CD14-positive monocyte (primary cell): ENCODE results near the gene ANKRD23. TPM values are rescaled to one million over a fixed set of nuclear protein-coding genes. Genes with fewer than 3 reads are reported as not detected.

Source experiments
- DNase-seq, 3 donors: peaks; one replicate each; pipeline ENCODE4 v3.0.0-alpha.2; 2011 to 2022
- H2AFZ ChIP-seq: 2 replicates; pipeline ENCODE4 v1.6.0; 2012; ENCODE audit warnings: mild to moderate bottlenecking, low read depth, low read length, inconsistent platforms; ENCODE audit not compliant: insufficient read depth, poor library complexity, severe bottlenecking
- H3K27ac ChIP-seq, 2 donors: 1 replicate in 1 of 2; 2 replicates in 1 of 2; pipeline ENCODE4 v1.5.1; 2012 to 2013; ENCODE audit warnings: low read length in 2 of 2, control low read depth in 1 of 2, inconsistent platforms in 1 of 2, low read depth in 1 of 2, mild to moderate bottlenecking in 1 of 2
- H3K27me3 ChIP-seq, 2 donors: one replicate each; pipeline versions ENCODE4 v1.6.0 to v1.6.1; 2011 to 2013; ENCODE audit warnings: low read length in 2 of 2; ENCODE audit not compliant: control insufficient read depth in 2 of 2, insufficient read depth in 2 of 2
- H3K36me3 ChIP-seq, 2 donors: replicated peaks in 1 of 2; 1 replicate in 1 of 2; 2 replicates in 1 of 2; pipeline versions ENCODE4 v1.5.1 to v1.6.1; 2012 to 2013; ENCODE audit warnings: low read length in 2 of 2, control low read depth in 1 of 2, inconsistent platforms in 1 of 2, mild to moderate bottlenecking in 1 of 2; ENCODE audit not compliant: insufficient read depth in 2 of 2, control insufficient read depth in 1 of 2
- H3K4me1 ChIP-seq, 2 donors: 1 replicate in 1 of 2; 2 replicates in 1 of 2; pipeline versions ENCODE4 v1.5.1 to v1.6.1; 2012 to 2013; ENCODE audit warnings: low read length in 2 of 2, control low read depth in 1 of 2, inconsistent platforms in 1 of 2, mild to moderate bottlenecking in 1 of 2, moderate library complexity in 1 of 2; ENCODE audit not compliant: insufficient read depth in 2 of 2, control insufficient read depth in 1 of 2
- H3K4me2 ChIP-seq: replicated peaks from 2 replicates; pipeline ENCODE3; 2012; ENCODE audit warnings: low read length, moderate library complexity, mild to moderate bottlenecking; ENCODE audit not compliant: poor library complexity, severe bottlenecking; ENCODE audit errors: extremely low read depth
- H3K4me3 ChIP-seq, 3 experiments: fragments of 200-600 bp in 1 of 3; sonication (generic) in 1 of 3; replicated peaks in 1 of 3; 1 replicate in 2 of 3; 2 replicates in 1 of 3; pipeline ENCODE4 v1.5.1; 2011 to 2013; ENCODE audit warnings: low read length in 3 of 3, mild to moderate bottlenecking in 3 of 3, control low read depth in 2 of 3, low read depth in 2 of 3, inconsistent platforms in 1 of 3, moderate library complexity in 1 of 3
- H3K79me2 ChIP-seq: 2 replicates; pipeline ENCODE4 v1.6.0; 2012; ENCODE audit warnings: mild to moderate bottlenecking, control low read depth, inconsistent platforms, low read length, moderate library complexity; ENCODE audit not compliant: insufficient read depth
- H3K9ac ChIP-seq: 2 replicates; pipeline ENCODE4 v1.6.0; 2017; ENCODE audit warnings: low read length, mild to moderate bottlenecking; ENCODE audit not compliant: insufficient read depth, poor library complexity, severe bottlenecking
- H3K9me3 ChIP-seq, 2 donors: replicated peaks in 1 of 2; 1 replicate in 1 of 2; 2 replicates in 1 of 2; pipeline versions ENCODE4 v1.5.1 to v1.6.1; 2012 to 2013; ENCODE audit warnings: low read length in 2 of 2, control low read depth in 1 of 2; ENCODE audit not compliant: control insufficient read depth in 1 of 2, insufficient read depth in 1 of 2
- H4K20me1 ChIP-seq: 2 replicates; pipeline ENCODE4 v1.6.0; 2012; ENCODE audit warnings: mild to moderate bottlenecking, low read length, control low read depth, moderate library complexity; ENCODE audit not compliant: insufficient read depth
- H3K27ac Mint-ChIP-seq, 7 donors: one replicate each; pipeline ENCODE4 v1.8.0; 2020; ENCODE audit warnings: mild to moderate bottlenecking in 7 of 7, mixed read lengths in 7 of 7, moderate library complexity in 6 of 7, inconsistent platforms in 2 of 7
- H3K27me3 Mint-ChIP-seq, 3 donors: one replicate each; pipeline ENCODE4 v1.8.0; 2021 to 2022; ENCODE audit warnings: low read depth in 3 of 3, mild to moderate bottlenecking in 3 of 3, mixed read lengths in 3 of 3, moderate library complexity in 3 of 3, inconsistent platforms in 1 of 3
- H3K36me3 Mint-ChIP-seq, 2 donors: one replicate each; pipeline ENCODE4 v1.8.0; 2020; ENCODE audit warnings: mixed read lengths in 2 of 2, inconsistent platforms in 1 of 2, mild to moderate bottlenecking in 1 of 2
- H3K4me1 Mint-ChIP-seq: one replicate; pipeline ENCODE4 v1.8.0; 2020; ENCODE audit warnings: mild to moderate bottlenecking, mixed read lengths
- H3K4me3 Mint-ChIP-seq, 2 donors: one replicate each; pipeline ENCODE4 v1.8.0; 2020; ENCODE audit warnings: mild to moderate bottlenecking in 2 of 2, mixed read lengths in 2 of 2, moderate library complexity in 1 of 2
- H3K9me3 Mint-ChIP-seq, 7 donors: one replicate each; pipeline ENCODE4 v1.8.0; 2020 to 2022; ENCODE audit warnings: mixed read lengths in 7 of 7, mild to moderate bottlenecking in 6 of 7, moderate library complexity in 6 of 7, inconsistent platforms in 2 of 7
- WGBS: methylation state at CpG from one replicate; pipeline ENCODE4 v1.1.5; 2013; ENCODE audit warnings: missing lambda C conversion rate; ENCODE audit not compliant: insufficient coverage; 5-methylcytosine and 5-hydroxymethylcytosine counted together
- intact Hi-C, 2 donors: fragments of 100-400 bp; cut with micrococcal nuclease; formaldehyde crosslinking; loops; one replicate each; pipeline versions ENCODE4 v1.15.0 to v1.15.1; 2023
- polyA plus RNA-seq, 3 donors: library from polyadenylated mRNA; depleted of rRNA in 1 of 3; unstranded in 2 of 3; stranded (reverse) in 1 of 3; fragments of 300-500 nt in 2 of 3; fragments of >200 nt in 1 of 3; fragmentation: Illumina TruSeq in 2 of 3; gene quantifications; 1 replicate in 2 of 3; 2 replicates in 1 of 3; pipeline ENCODE4 v1.2.3, GENCODE V29; 2012 to 2021
- TF ChIP-seq, protein P1 (sequence below): fragments of 200-600 bp; IDR thresholded peaks from one replicate; pipeline ENCODE4 v1.8.0; 2022; ENCODE audit warnings: antibody characterized with exemption, mild to moderate bottlenecking

Gene ANKRD23
- polyA plus RNA-seq, 3 donors, result 1.4 TPM; not detected in 2

- H3K4me3 Mint-ChIP-seq, result no peak overlapping the region
Observed at GRCh38 chr2:96825057-96825456, 18.8 kb downstream of the ANKRD23 start.

DNA sequence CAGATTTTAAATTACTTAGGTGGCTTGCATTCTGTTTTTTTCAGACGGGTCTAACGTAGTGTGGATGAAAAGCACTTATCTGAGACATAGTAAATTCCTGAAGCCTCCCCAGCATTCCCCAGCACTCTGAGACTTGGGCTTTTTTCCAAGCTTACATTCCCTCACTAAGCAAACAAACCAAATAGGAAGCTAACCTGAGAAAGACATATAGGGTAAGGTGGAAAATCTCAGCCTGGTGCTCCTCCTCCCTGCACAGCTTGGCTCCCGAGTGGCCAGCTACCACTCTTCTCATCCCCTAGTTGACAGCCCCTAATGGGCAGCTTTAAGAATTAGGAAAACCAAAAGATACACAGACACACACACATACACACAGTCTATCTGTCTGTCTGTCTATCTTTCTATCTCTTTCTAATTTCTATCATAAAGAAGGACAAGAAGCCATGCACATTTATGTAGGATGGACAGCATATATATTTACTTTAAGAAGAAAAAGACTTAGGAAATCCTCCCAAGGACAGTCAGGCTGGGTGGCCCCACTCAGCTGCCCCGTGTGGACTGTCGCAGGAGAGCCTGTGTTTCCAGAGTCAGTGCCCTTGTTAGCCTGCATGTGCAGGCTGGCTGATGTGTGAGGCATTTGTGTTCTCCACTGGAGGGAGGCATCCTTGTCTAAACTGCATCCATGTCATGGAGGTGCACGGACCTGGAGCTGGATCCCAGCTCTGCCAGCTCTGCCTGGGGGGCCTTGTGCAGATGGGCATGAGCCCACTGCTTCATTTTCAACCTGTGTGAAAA is 19.5 kb downstream of the ANKRD23 start:
- H3K36me3 ChIP-seq, result peaks cover 52 to 84% of the 10 kb centered on the region in 2 donors
- H3K9me3 Mint-ChIP-seq, result no peaks in the 10 kb centered on the region
- 78% methylated on average over 2 of the region's 6 CpGs for WGBS
- peaks cover 0 to 1% of the 10 kb centered on the region in 2 donors for H3K4me1 ChIP-seq
- H3K9ac ChIP-seq, result no peak overlapping the region
- H4K20me1 ChIP-seq, result peaks cover 52% of the 10 kb centered on the region
- no peak for DNase-seq
- no peak overlapping the region for H3K4me3 ChIP-seq
- H3K36me3 Mint-ChIP-seq, result peaks cover 67 to 77% of the 10 kb centered on the region in 2 donors
- no peak overlapping the region for H3K27ac Mint-ChIP-seq
- no peak overlapping the region for H2AFZ ChIP-seq
- intact Hi-C loops, result no loop called here
- peaks cover 20% of the 10 kb centered on the region for H3K4me1 Mint-ChIP-seq
- H3K27ac ChIP-seq, result no peak overlapping the region
- H3K4me3 Mint-ChIP-seq, result no peak overlapping the region
- H3K4me2 ChIP-seq, result no peak overlapping the region
- no peaks in the 10 kb centered on the region for H3K9me3 ChIP-seq
- H3K27me3 ChIP-seq, result no peaks in the 10 kb centered on the region
- TF ChIP-seq, protein P1, sequence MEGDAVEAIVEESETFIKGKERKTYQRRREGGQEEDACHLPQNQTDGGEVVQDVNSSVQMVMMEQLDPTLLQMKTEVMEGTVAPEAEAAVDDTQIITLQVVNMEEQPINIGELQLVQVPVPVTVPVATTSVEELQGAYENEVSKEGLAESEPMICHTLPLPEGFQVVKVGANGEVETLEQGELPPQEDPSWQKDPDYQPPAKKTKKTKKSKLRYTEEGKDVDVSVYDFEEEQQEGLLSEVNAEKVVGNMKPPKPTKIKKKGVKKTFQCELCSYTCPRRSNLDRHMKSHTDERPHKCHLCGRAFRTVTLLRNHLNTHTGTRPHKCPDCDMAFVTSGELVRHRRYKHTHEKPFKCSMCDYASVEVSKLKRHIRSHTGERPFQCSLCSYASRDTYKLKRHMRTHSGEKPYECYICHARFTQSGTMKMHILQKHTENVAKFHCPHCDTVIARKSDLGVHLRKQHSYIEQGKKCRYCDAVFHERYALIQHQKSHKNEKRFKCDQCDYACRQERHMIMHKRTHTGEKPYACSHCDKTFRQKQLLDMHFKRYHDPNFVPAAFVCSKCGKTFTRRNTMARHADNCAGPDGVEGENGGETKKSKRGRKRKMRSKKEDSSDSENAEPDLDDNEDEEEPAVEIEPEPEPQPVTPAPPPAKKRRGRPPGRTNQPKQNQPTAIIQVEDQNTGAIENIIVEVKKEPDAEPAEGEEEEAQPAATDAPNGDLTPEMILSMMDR, result no peak
- peaks cover 0 to 6% (median 0%) of the 10 kb centered on the region in 3 donors for H3K27me3 Mint-ChIP-seq
- H3K79me2 ChIP-seq, result peaks cover 9% of the 10 kb centered on the region

More at GRCh38 chr2:96825057-96825456, 18.8 kb downstream of the ANKRD23 start:
- Histone ChIP-seq H3K27me3 (no peaks in the 10 kb centered on the region), H3K4me3 (no peak overlapping the region), H3K79me2 (peaks cover 9% of the 10 kb centered on the region), H2AFZ (no peak overlapping the region), H3K9ac (no peak overlapping the region), H4K20me1 (peaks cover 44% of the 10 kb centered on the region), H3K4me1 (no peaks in the 10 kb centered on the region), H3K36me3 (peaks cover 56 to 87% of the 10 kb centered on the region in 2 donors), H3K9me3 (no peaks in the 10 kb centered on the region), H3K4me2 (no peak overlapping the region), H3K27ac (no peak overlapping the region)
- Mint-ChIP-seq H3K9me3 (no peaks in the 10 kb centered on the region), H3K36me3 (peaks cover 68 to 76% of the 10 kb centered on the region in 2 donors), H3K27me3 (peaks cover 0 to 2% (median 0%) of the 10 kb centered on the region in 3 donors), H3K27ac (no peak overlapping the region), H3K4me1 (peaks cover 13% of the 10 kb centered on the region)
- 90% methylated on average over 14 of the region's 14 CpGs for WGBS
- DNase-seq, result no peak
- intact Hi-C loops, result no loop called here
- TF ChIP-seq, protein P1, result no peak
